K562 (cell line): ENCODE data around the gene IRF4. TPM values are rescaled to one million over a fixed set of nuclear protein-coding genes. Genes with fewer than 3 reads are reported as not detected.

Source experiments
- ATAC-seq: fragments of 200-7000 bp; cut with Tn5 transposase; 3 replicates; pipeline ENCODE4 v1.9.1; 2020; ENCODE audit warnings: moderate library complexity
- BruUV-seq: library from RNA; stranded (reverse); fragments of 400-500 nt; replicated peaks from 2 replicates; lab custom pipeline; 2021; lab: Mats Ljungman, UMichigan
- CTCF ChIA-PET: fragments of 300-600 bp; formaldehyde crosslinking; extraction: SDS; loops from one replicate; lab custom pipeline; 2021; ENCODE audit warnings: low intra/inter-chr PET ratio; lab: Yijun Ruan, JAX
- POLR2A ChIA-PET: fragments of 300-600, 350-650 bp; sonication (Branson Sonifier 250); formaldehyde crosslinking; extraction: SDS; loops from one replicate; lab custom pipeline; 2021; ENCODE audit warnings: antibody characterized with exemption, inconsistent platforms; lab: Yijun Ruan, JAX
- DNase-seq, 4 experiments: peaks; one replicate each; pipeline versions ENCODE4 v3.0.0 to v3.0.0-alpha.2; 2011 to 2018; ENCODE audit warnings: low spot score in 3 of 4, mixed read lengths in 3 of 4; ENCODE audit errors: extremely low read depth in 1 of 4
- FAIRE-seq: peaks from 2 replicates; lab custom pipeline; 2011; peaks lifted over from hg19 to GRCh38; lab: Jason Lieb, UNC
- H2AFZ ChIP-seq: 2 replicates; pipeline ENCODE4 v1.6.0; 2011; ENCODE audit warnings: low read depth, low read length, control low read depth, inconsistent platforms
- H3K27ac ChIP-seq: fragments of 200-600 bp; 3 replicates; pipeline ENCODE4 v1.8.0; 2011; ENCODE audit warnings: low read depth, mild to moderate bottlenecking, control low read depth, inconsistent platforms, low read length, moderate library complexity, mixed read lengths; ENCODE audit errors: extremely low read depth
- H3K27me3 ChIP-seq, 2 experiments: fragments of 300-600 bp in 1 of 2; 2 replicates in 1 of 2; 3 replicates in 1 of 2; pipeline versions ENCODE4 v1.6.0 to v1.8.0; 2011; ENCODE audit warnings: inconsistent platforms in 2 of 2, low read length in 2 of 2, mild to moderate bottlenecking in 1 of 2, mixed read lengths in 1 of 2, moderate library complexity in 1 of 2; ENCODE audit not compliant: control insufficient read depth in 2 of 2, insufficient read depth in 2 of 2
- H3K36me3 ChIP-seq: fragments of 300-600 bp; 3 replicates; pipeline ENCODE4 v1.8.0; 2011; ENCODE audit warnings: mild to moderate bottlenecking, low read length, inconsistent platforms; ENCODE audit not compliant: control insufficient read depth, insufficient read depth
- H3K4me1 ChIP-seq, 2 experiments: fragments of 200-600 bp in 1 of 2; replicated peaks in 1 of 2; 2 replicates in 1 of 2; 3 replicates in 1 of 2; pipeline versions ENCODE4 v1.5.1 to v1.8.0; 2011; ENCODE audit warnings: inconsistent platforms in 2 of 2, low read length in 2 of 2, mild to moderate bottlenecking in 1 of 2, mixed read lengths in 1 of 2, moderate library complexity in 1 of 2; ENCODE audit not compliant: control insufficient read depth in 2 of 2, insufficient read depth in 2 of 2
- H3K4me2 ChIP-seq: 2 replicates; pipeline ENCODE4 v1.6.1; 2011; ENCODE audit warnings: low read length, control low read depth, inconsistent platforms, mixed read lengths; ENCODE audit not compliant: insufficient read depth
- H3K4me3 ChIP-seq: fragments of 200-600 bp; sonication (generic), shearing (Covaris generic); 2 replicates; pipeline ENCODE4 v1.5.1; 2016; ENCODE audit warnings: control low read depth, inconsistent platforms
- H3K79me2 ChIP-seq: fragments of 200-600 bp; 3 replicates; pipeline ENCODE4 v1.8.0; 2011; ENCODE audit warnings: low read length, inconsistent platforms; ENCODE audit not compliant: control insufficient read depth, insufficient read depth
- H3K9ac ChIP-seq, 2 experiments: 2 replicates each; pipeline versions ENCODE4 v1.6.0 to v1.6.1; 2011; ENCODE audit warnings: low read depth in 2 of 2, low read length in 2 of 2, control low read depth in 1 of 2, inconsistent platforms in 1 of 2, mild to moderate bottlenecking in 1 of 2, mixed read lengths in 1 of 2; ENCODE audit not compliant: insufficient read depth in 1 of 2
- H3K9me1 ChIP-seq: one replicate; pipeline ENCODE4 v1.6.0; 2011; ENCODE audit warnings: inconsistent platforms, mild to moderate bottlenecking, low read length, moderate library complexity; ENCODE audit not compliant: control insufficient read depth, insufficient read depth
- H3K9me3 ChIP-seq: replicated peaks from 2 replicates; pipeline ENCODE4 v1.5.1; 2011; ENCODE audit warnings: low read depth, low read length, inconsistent platforms; ENCODE audit not compliant: control insufficient read depth, insufficient read depth
- H4K20me1 ChIP-seq: replicated peaks from 2 replicates; pipeline ENCODE4 v1.6.1; 2011; ENCODE audit warnings: low read length, inconsistent platforms, mixed read lengths; ENCODE audit not compliant: control insufficient read depth, insufficient read depth
- CHD4 ChIP-seq: fragments of 200-600 bp; sonication (generic); IDR thresholded peaks from 3 replicates; pipeline ENCODE4 v1.6.1; 2012; ENCODE audit warnings: low read depth, mild to moderate bottlenecking, mixed read lengths, low read length, inconsistent platforms; ENCODE audit not compliant: insufficient read depth, insufficient replicate concordance, poor library complexity, severe bottlenecking
- DMBX1 ChIP-seq: fragments of 250-450 bp; sonication (Bioruptor Pico); IDR thresholded peaks from 2 replicates; pipeline ENCODE4 v1.8.0; 2022; ENCODE audit warnings: inconsistent platforms, mild to moderate bottlenecking, moderate library complexity, borderline replicate concordance
- EP400 ChIP-seq: fragments of 450-650 bp; IDR thresholded peaks from 2 replicates; pipeline ENCODE4 v1.6.1; 2017; ENCODE audit warnings: antibody characterized with exemption, mild to moderate bottlenecking, moderate library complexity
- EZH2 ChIP-seq: IDR thresholded peaks from 2 replicates; pipeline ENCODE4 v1.6.1; 2012; ENCODE audit warnings: low read depth, mild to moderate bottlenecking, inconsistent platforms, low read length, borderline replicate concordance
- MAZ ChIP-seq, 2 experiments: fragments of 450-650 bp in 1 of 2; sonication (generic) in 1 of 2; formaldehyde crosslinking; IDR thresholded peaks in 1 of 2; conservative IDR thresholded peaks in 1 of 2; 2 replicates each; pipeline versions ENCODE4 v1.4.0 to v1.5.0; 2020; ENCODE audit warnings: mild to moderate bottlenecking in 1 of 2, missing genetic modification reagents in 1 of 2
- NFE2L1 ChIP-seq: fragments of 450-650 bp; IDR thresholded peaks from 2 replicates; pipeline ENCODE4 v1.6.1; 2016; ENCODE audit warnings: missing genetic modification characterization, low read depth, mild to moderate bottlenecking, missing compliant biosample characterization, moderate library complexity, borderline replicate concordance
- PHF20 ChIP-seq: fragments of 450-650 bp; IDR thresholded peaks from 2 replicates; pipeline ENCODE4 v1.6.1; 2018; ENCODE audit not compliant: partially characterized antibody
- POLR2AphosphoS2 ChIP-seq: IDR thresholded peaks from 2 replicates; pipeline ENCODE4 v1.6.1; 2012; ENCODE audit warnings: low read length, improper control_type of control experiment
- PURB ChIP-seq: sonication (generic); formaldehyde crosslinking; IDR thresholded peaks from 2 replicates; pipeline ENCODE4 v1.9.0; 2021; ENCODE audit warnings: low read depth, mild to moderate bottlenecking, missing genetic modification reagents
- RBM14 ChIP-seq: fragments of 200-400 bp; formaldehyde crosslinking; IDR thresholded peaks from 2 replicates; pipeline ENCODE4 v1.6.1; 2018; ENCODE audit warnings: low read depth, mild to moderate bottlenecking, low read length, moderate library complexity, borderline replicate concordance; ENCODE audit not compliant: insufficient read depth
- TRIM24 ChIP-seq, 2 experiments: fragments of 450-650 bp; IDR thresholded peaks; 2 replicates each; pipeline ENCODE4 v1.6.1; 2016
- ZNF311 ChIP-seq: fragments of 250-450 bp; sonication (Bioruptor Pico); IDR thresholded peaks from 2 replicates; pipeline ENCODE4 v1.4.0; 2020; ENCODE audit warnings: mild to moderate bottlenecking, moderate library complexity
- WGBS: fragments of 100-300 bp; shearing (Covaris generic); methylation state at CpG from one replicate; pipeline ENCODE4 v1.1.6; 2016; ENCODE audit warnings: low coverage, mixed read lengths; ENCODE audit not compliant: insufficient coverage; ENCODE audit errors: missing lambda C conversion rate; 5-methylcytosine and 5-hydroxymethylcytosine counted together
- in situ Hi-C: fragments of 300-500 bp; cut with MboI; formaldehyde crosslinking; loops from 4 replicates; pipeline ENCODE4 v1.15.0; 2018; ENCODE audit warnings: inconsistent platforms, mixed read lengths
- intact Hi-C: fragments of 100-400 bp; cut with micrococcal nuclease; formaldehyde crosslinking; loops from 2 replicates; pipeline ENCODE4 v1.14.2; 2022
- polyA plus RNA-seq, 8 experiments: library from polyadenylated mRNA; depleted of rRNA in 4 of 8; stranded (reverse) in 5 of 8; unstranded in 3 of 8; fragments of >200 nt; fragmentation: Nextera tagmentation in 2 of 8; fragmentation: Illumina TruSeq in 1 of 8; extraction: Ambion mirVana in 2 of 8; extraction: Trizol in 1 of 8; gene quantifications; 2 replicates each; pipeline versions ENCODE4 v1.2.1 to v1.2.3, GENCODE V29; 2011 to 2014; ENCODE audit warnings: inconsistent platforms in 1 of 8, missing spikeins in 1 of 8
- total RNA-seq, 7 experiments: library from RNA; depleted of rRNA in 6 of 7; stranded (reverse); fragments of >200 nt in 6 of 7; fragmentation: Illumina TruSeq in 2 of 7; extraction: Trizol in 2 of 7; gene quantifications; 2 replicates each; pipeline versions ENCODE4 v1.2.1 to v1.2.3, GENCODE V29; 2011 to 2021; ENCODE audit warnings: low replicate concordance in 1 of 7
- TF ChIP-seq, protein P1 (sequence below): fragments of 450-650 bp; formaldehyde crosslinking; conservative IDR thresholded peaks from 2 replicates; pipeline ENCODE4 v1.4.0; 2022; ENCODE audit warnings: mild to moderate bottlenecking, missing genetic modification characterization
- TF ChIP-seq, protein P2 (sequence below), 3 experiments: fragments of 200-800 bp in 1 of 3; fragments of 250-450 bp in 1 of 3; fragments of 450-650 bp in 1 of 3; sonication (Bioruptor Pico) in 1 of 3; sonication (Bioruptor generic) in 1 of 3; formaldehyde crosslinking in 1 of 3; IDR thresholded peaks; 2 replicates each; pipeline versions ENCODE4 v1.6.1 to v1.8.0; 2016 to 2022; ENCODE audit warnings: mild to moderate bottlenecking in 2 of 3, missing genetic modification characterization in 2 of 3, missing compliant biosample characterization in 1 of 3, moderate library complexity in 1 of 3

The IRF4 gene
- total and polyA plus RNA-seq, 9 of the 15 experiments (the other 6 are each of a cell fraction or from before 2014, with no cell fraction given) = 0.05 to 0.33 (median 0.09) TPM; not detected in 6

DNA sequence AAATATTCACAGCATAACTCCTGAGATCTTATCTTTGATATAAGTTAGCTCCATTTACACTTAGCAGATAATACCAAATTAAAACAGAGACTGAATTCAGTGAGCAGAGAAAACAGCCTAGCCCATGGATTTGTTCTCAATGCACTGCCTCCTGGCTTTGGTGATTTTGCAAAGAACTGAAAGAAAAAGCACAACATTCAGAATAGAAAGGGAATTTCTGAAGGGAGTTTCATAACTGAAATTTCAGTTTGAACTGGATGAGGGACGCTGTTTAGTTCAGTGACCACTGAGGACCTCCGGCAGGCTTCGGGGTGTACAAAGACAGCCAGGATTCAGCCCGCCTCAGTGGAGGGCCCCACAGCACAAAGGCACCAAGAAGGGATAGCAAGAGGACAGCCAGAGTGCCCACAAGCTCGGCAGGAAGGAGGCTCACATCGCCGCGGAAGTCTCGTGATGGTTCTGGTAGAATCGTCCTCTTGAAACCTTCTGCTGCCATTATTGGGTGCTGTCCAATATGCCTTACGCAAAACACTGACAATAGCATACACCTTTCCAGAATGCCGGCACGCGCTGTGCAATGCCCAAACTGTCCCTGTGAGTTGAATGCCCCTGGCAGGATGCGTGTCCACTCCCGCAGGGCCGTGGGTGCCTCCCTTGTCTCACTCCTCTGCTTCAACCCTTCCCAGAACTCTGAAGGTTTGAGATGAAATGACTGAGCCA, 9.7 kb upstream of the IRF4 start:
- in situ Hi-C loops = no loop called here
- Histone ChIP-seq H3K79me2 (no peaks in the 10 kb centered on the region), H3K4me1 (peaks cover 0 to 4% of the 10 kb centered on the region in 2 experiments; a peak in 1 of 5 replicates)
- TF ChIP-seq MAZ (CRISPR knock-in tag; conservative IDR thresholded peaks at IDR 0.05 in 1 of 2, IDR thresholded peaks at IDR 0.05 in 1 of 2) (no peak), TRIM24 (IDR thresholded peaks at IDR 0.05) (no peak), RBM14 (no peak), CHD4 (no peak), EZH2 (no peak), EP400 (no peak), DMBX1 (CRISPR knock-in tag) (no peak), PURB (CRISPR knock-in tag) (no peak), ZNF311 (no peak), POLR2AphosphoS2 (no peak), PHF20 (no peak), NFE2L1 (tag) (no peak)
- TF ChIP-seq, protein P1, sequence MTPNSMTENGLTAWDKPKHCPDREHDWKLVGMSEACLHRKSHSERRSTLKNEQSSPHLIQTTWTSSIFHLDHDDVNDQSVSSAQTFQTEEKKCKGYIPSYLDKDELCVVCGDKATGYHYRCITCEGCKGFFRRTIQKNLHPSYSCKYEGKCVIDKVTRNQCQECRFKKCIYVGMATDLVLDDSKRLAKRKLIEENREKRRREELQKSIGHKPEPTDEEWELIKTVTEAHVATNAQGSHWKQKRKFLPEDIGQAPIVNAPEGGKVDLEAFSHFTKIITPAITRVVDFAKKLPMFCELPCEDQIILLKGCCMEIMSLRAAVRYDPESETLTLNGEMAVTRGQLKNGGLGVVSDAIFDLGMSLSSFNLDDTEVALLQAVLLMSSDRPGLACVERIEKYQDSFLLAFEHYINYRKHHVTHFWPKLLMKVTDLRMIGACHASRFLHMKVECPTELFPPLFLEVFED (CRISPR knock-in tag) = no peak
- TF ChIP-seq, protein P2, sequence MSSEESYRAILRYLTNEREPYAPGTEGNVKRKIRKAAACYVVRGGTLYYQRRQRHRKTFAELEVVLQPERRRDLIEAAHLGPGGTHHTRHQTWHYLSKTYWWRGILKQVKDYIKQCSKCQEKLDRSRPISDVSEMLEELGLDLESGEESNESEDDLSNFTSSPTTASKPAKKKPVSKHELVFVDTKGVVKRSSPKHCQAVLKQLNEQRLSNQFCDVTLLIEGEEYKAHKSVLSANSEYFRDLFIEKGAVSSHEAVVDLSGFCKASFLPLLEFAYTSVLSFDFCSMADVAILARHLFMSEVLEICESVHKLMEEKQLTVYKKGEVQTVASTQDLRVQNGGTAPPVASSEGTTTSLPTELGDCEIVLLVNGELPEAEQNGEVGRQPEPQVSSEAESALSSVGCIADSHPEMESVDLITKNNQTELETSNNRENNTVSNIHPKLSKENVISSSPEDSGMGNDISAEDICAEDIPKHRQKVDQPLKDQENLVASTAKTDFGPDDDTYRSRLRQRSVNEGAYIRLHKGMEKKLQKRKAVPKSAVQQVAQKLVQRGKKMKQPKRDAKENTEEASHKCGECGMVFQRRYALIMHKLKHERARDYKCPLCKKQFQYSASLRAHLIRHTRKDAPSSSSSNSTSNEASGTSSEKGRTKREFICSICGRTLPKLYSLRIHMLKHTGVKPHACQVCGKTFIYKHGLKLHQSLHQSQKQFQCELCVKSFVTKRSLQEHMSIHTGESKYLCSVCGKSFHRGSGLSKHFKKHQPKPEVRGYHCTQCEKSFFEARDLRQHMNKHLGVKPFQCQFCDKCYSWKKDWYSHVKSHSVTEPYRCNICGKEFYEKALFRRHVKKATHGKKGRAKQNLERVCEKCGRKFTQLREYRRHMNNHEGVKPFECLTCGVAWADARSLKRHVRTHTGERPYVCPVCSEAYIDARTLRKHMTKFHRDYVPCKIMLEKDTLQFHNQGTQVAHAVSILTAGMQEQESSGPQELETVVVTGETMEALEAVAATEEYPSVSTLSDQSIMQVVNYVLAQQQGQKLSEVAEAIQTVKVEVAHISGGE (CRISPR knock-in tag; IDR thresholded peaks at IDR 0.05) = no peak

More for the DNA sequence above, 9.7 kb upstream of the IRF4 start:
- no TSS peak for BruUV-seq
- ChIA-PET POLR2A (interaction anchor here (0.5 to 1.0 kb wide), 3 partner anchors 32 to 235 kb away, joined by 3 read pairs; no protein-coding TSS in a partner anchor), CTCF (no interaction called here)
- ATAC-seq = no peak
- H3K27me3 ChIP-seq = peaks cover 75 to 91% of the 10 kb centered on the region in 2 experiments
- intact Hi-C loops = no loop called here
- no peaks in the 10 kb centered on the region for H3K36me3 ChIP-seq
- no peak for DNase-seq
- H3K4me3 ChIP-seq = no peak overlapping the region
- H3K27ac ChIP-seq = no peak overlapping the region
- H3K9ac ChIP-seq = no peak overlapping the region
- no peak for FAIRE-seq
- H3K9me1 ChIP-seq = no peaks in the 10 kb centered on the region
- H2AFZ ChIP-seq = no peak overlapping the region
- WGBS = 2% methylated on average over 17 of the region's 17 CpGs
- no peak overlapping the region for H3K4me2 ChIP-seq
- no peaks in the 10 kb centered on the region for H3K9me3 ChIP-seq
- peaks cover 10% of the 10 kb centered on the region; the same call in 1 of the 2 replicates for H4K20me1 ChIP-seq
